HepG2 (cell line): ENCODE measurements around the gene SYNE2. TPM values are rescaled to one million over a fixed set of nuclear protein-coding genes. Genes with fewer than 3 reads are reported as not detected.

Experiments
- ATAC-seq: fragments of 200-7000 bp; cut with Tn5 transposase; 3 replicates; pipeline ENCODE4 v1.9.1; 2020; ENCODE audit warnings: mild to moderate bottlenecking, moderate library complexity
- BruUV-seq: library from RNA; stranded (reverse); fragments of 400-500 nt; replicated peaks from 2 replicates; lab custom pipeline; 2021; lab: Mats Ljungman, UMichigan
- CTCF ChIA-PET: fragments of 300-600 bp; formaldehyde crosslinking; extraction: SDS; loops from one replicate; lab custom pipeline; 2021; ENCODE audit warnings: low total read pairs, inconsistent platforms, low intra/inter-chr PET ratio; lab: Yijun Ruan, JAX
- POLR2A ChIA-PET: fragments of 350-600 bp; sonication (Branson Sonifier 250); formaldehyde crosslinking; loops from one replicate; lab custom pipeline; 2020; ENCODE audit warnings: antibody characterized with exemption, inconsistent platforms; lab: Yijun Ruan, JAX
- DNase-seq: peaks from one replicate; pipeline ENCODE4 v3.0.0-alpha.2; 2015; ENCODE audit warnings: low spot score
- FAIRE-seq: peaks from 3 replicates; lab custom pipeline; 2011; peaks lifted over from hg19 to GRCh38; lab: Jason Lieb, UNC
- H2AFZ ChIP-seq: one replicate; pipeline ENCODE4 v1.6.1; 2011; ENCODE audit warnings: low read length, inconsistent platforms
- H3K27ac ChIP-seq: fragments of 300-600 bp; 3 replicates; pipeline ENCODE4 v1.8.0; 2011; ENCODE audit warnings: mixed run types, mild to moderate bottlenecking, mixed read lengths, low read length, inconsistent platforms; ENCODE audit not compliant: insufficient read depth; ENCODE audit errors: extremely low read length
- H3K27me3 ChIP-seq, 2 experiments: fragments of 200-600 bp in 1 of 2; 2 replicates in 1 of 2; 3 replicates in 1 of 2; pipeline versions ENCODE4 v1.6.0 to v1.8.0; 2011; ENCODE audit warnings: low read length in 2 of 2, mild to moderate bottlenecking in 2 of 2, moderate library complexity in 2 of 2, inconsistent platforms in 1 of 2; ENCODE audit not compliant: insufficient read depth in 2 of 2, control insufficient read depth in 1 of 2
- H3K36me3 ChIP-seq, 2 experiments: fragments of 200-600 bp in 1 of 2; replicated peaks in 1 of 2; 2 replicates in 1 of 2; 3 replicates in 1 of 2; pipeline versions ENCODE4 v1.5.1 to v1.8.0; 2011; ENCODE audit warnings: low read length in 2 of 2, inconsistent platforms in 1 of 2; ENCODE audit not compliant: insufficient read depth in 2 of 2, control insufficient read depth in 1 of 2
- H3K4me1 ChIP-seq: 2 replicates; pipeline ENCODE4 v1.5.1; 2012; ENCODE audit warnings: low read length, inconsistent platforms; ENCODE audit not compliant: insufficient read depth
- H3K4me2 ChIP-seq: 2 replicates; pipeline ENCODE4 v1.6.0; 2011; ENCODE audit warnings: low read depth, low read length, inconsistent platforms
- H3K4me3 ChIP-seq, 3 experiments: fragments of 200-600 bp in 1 of 3; sonication (generic), shearing (Covaris generic) in 1 of 3; replicated peaks in 1 of 3; 2 replicates each; pipeline ENCODE4 v1.5.1; 2011 to 2016; ENCODE audit warnings: low read length in 3 of 3, inconsistent platforms in 2 of 3, low read depth in 2 of 3, mild to moderate bottlenecking in 2 of 3, control low read depth in 1 of 3, mixed read lengths in 1 of 3; ENCODE audit not compliant: insufficient read depth in 1 of 3
- H3K79me2 ChIP-seq: one replicate; pipeline ENCODE4 v1.6.1; 2011; ENCODE audit warnings: low read length, inconsistent platforms; ENCODE audit not compliant: insufficient read depth
- H3K9ac ChIP-seq: 2 replicates; pipeline ENCODE4 v1.6.0; 2011; ENCODE audit warnings: mild to moderate bottlenecking, low read depth, low read length, inconsistent platforms; ENCODE audit not compliant: insufficient read depth
- H3K9me3 ChIP-seq: 2 replicates; pipeline ENCODE4 v1.5.1; 2012; ENCODE audit warnings: mild to moderate bottlenecking, low read length
- H4K20me1 ChIP-seq: 2 replicates; pipeline ENCODE4 v1.6.0; 2011; ENCODE audit warnings: inconsistent platforms, mild to moderate bottlenecking, low read length, moderate library complexity; ENCODE audit not compliant: insufficient read depth
- ELF1 ChIP-seq: sonication (generic); formaldehyde crosslinking; IDR thresholded peaks from 2 replicates; pipeline ENCODE4 v1.4.0; 2020; ENCODE audit warnings: missing genetic modification reagents
- GLI4 ChIP-seq: sonication (generic); formaldehyde crosslinking; IDR thresholded peaks from 2 replicates; pipeline ENCODE4 v1.5.1; 2020; ENCODE audit warnings: missing genetic modification reagents, mild to moderate bottlenecking, moderate library complexity, borderline replicate concordance
- ISX ChIP-seq: sonication (generic); formaldehyde crosslinking; conservative IDR thresholded peaks from 2 replicates; pipeline ENCODE4 v1.5.0; 2020; ENCODE audit warnings: missing genetic modification reagents
- KLF11 ChIP-seq: IDR thresholded peaks from 2 replicates; pipeline ENCODE4 v1.6.1; 2016; ENCODE audit warnings: missing compliant biosample characterization
- NR3C1 ChIP-seq: sonication (generic); formaldehyde crosslinking; IDR thresholded peaks from 2 replicates; pipeline ENCODE4 v1.4.0; 2020; ENCODE audit warnings: missing genetic modification reagents
- PAX8 ChIP-seq: sonication (generic); formaldehyde crosslinking; IDR thresholded peaks from 2 replicates; pipeline ENCODE4 v1.8.0; 2022; ENCODE audit warnings: mild to moderate bottlenecking, missing genetic modification reagents, borderline replicate concordance
- RELA ChIP-seq: sonication (generic); formaldehyde crosslinking; IDR thresholded peaks from 2 replicates; pipeline ENCODE4 v1.4.0; 2020; ENCODE audit warnings: missing genetic modification reagents
- ZBED4 ChIP-seq: sonication (generic); formaldehyde crosslinking; IDR thresholded peaks from 2 replicates; pipeline ENCODE4 v1.4.0; 2020; ENCODE audit warnings: missing genetic modification reagents, borderline replicate concordance
- ZNF12 ChIP-seq: sonication (generic); formaldehyde crosslinking; IDR thresholded peaks from 2 replicates; pipeline ENCODE4 v1.5.0; 2020; ENCODE audit warnings: missing genetic modification reagents
- ZNF335 ChIP-seq: sonication (generic); formaldehyde crosslinking; IDR thresholded peaks from 2 replicates; pipeline ENCODE4 v1.4.0; 2020; ENCODE audit warnings: missing genetic modification reagents
- ZNF766 ChIP-seq: sonication (generic); formaldehyde crosslinking; IDR thresholded peaks from 2 replicates; pipeline ENCODE4 v1.5.0; 2020; ENCODE audit warnings: missing genetic modification reagents, borderline replicate concordance
- ZNF768 ChIP-seq: sonication (generic); formaldehyde crosslinking; IDR thresholded peaks from 2 replicates; pipeline ENCODE4 v1.4.0; 2020; ENCODE audit warnings: missing genetic modification reagents
- WGBS: methylation state at CpG from one replicate; pipeline ENCODE4 v1.1.6; 2017; ENCODE audit warnings: low lambda C conversion rate; 5-methylcytosine and 5-hydroxymethylcytosine counted together
- in situ Hi-C: cut with HindIII; loops from 2 replicates; pipeline ENCODE4 v1.10.0; 2017; ENCODE audit warnings: low pct_unique_long_range_greater_than_20kb; ENCODE audit not compliant: extremely low pct_ligation_motif_present
- intact Hi-C: fragments of 100-400 bp; cut with micrococcal nuclease; formaldehyde crosslinking; loops from one replicate; pipeline ENCODE4 v1.10.0; 2022; ENCODE audit not compliant: unreplicated experiment
- polyA plus RNA-seq, 8 experiments: library from polyadenylated mRNA; depleted of rRNA in 3 of 8; stranded (reverse) in 7 of 8; unstranded in 1 of 8; fragments of >200 nt; fragmentation: Illumina TruSeq in 4 of 8; extraction: Trizol in 4 of 8; gene quantifications; 2 replicates each; pipeline versions ENCODE4 v1.2.1 to v1.2.3, GENCODE V29; 2011 to 2016; ENCODE audit warnings: low read depth in 4 of 8, missing spikeins in 1 of 8, mixed read lengths in 1 of 8; ENCODE audit not compliant: insufficient read depth in 1 of 8
- total RNA-seq, 5 experiments: library from RNA; depleted of rRNA; stranded (reverse); fragments of >200 nt; fragmentation: Illumina TruSeq; extraction: Trizol; gene quantifications; 2 replicates each; pipeline ENCODE4 v1.2.3, GENCODE V29; 2016; ENCODE audit warnings: low read depth in 1 of 5

Gene SYNE2
- total and polyA plus RNA-seq, 2 of the 13 experiments (the other 11 are each of a cell fraction or from before 2014, with no cell fraction given) = 6.2 to 13.3 TPM

- ATAC-seq = no peak
- no peak overlapping the region for H3K27ac ChIP-seq
These were observed 380.1 kb downstream of the SYNE2 start for GRCh38 chr14:64232944-64233343.

More at GRCh38 chr14:64232944-64233343, 380.1 kb downstream of the SYNE2 start:
- Histone ChIP-seq H4K20me1 (no peaks in the 10 kb centered on the region), H3K4me3 (no peak overlapping the region), H3K9me3 (no peaks in the 10 kb centered on the region), H3K36me3 (no peaks in the 10 kb centered on the region; a peak in 1 of 5 replicates), H3K9ac (no peak overlapping the region), H3K4me1 (no peaks in the 10 kb centered on the region), H3K79me2 (no peaks in the 10 kb centered on the region), H3K4me2 (no peak overlapping the region), H3K27me3 (no peaks in the 10 kb centered on the region; a peak in 1 of 5 replicates), H2AFZ (no peak overlapping the region)
- CTCF ChIA-PET = no interaction called here
- in situ Hi-C loops (no loop called here), intact Hi-C loops (no loop called here)
- WGBS = 88% methylated on average over 7 of the region's 9 CpGs
- no peak for DNase-seq
- POLR2A ChIA-PET = no interaction called here
- no TSS peak for BruUV-seq
- no peak for FAIRE-seq
- TF ChIP-seq KLF11 (no peak), ZNF12 (CRISPR knock-in tag) (no peak), PAX8 (no peak), ZNF766 (CRISPR knock-in tag) (no peak), ZNF768 (CRISPR knock-in tag) (no peak), ISX (CRISPR knock-in tag) (no peak), ELF1 (CRISPR knock-in tag) (no peak), RELA (no peak), ZNF335 (CRISPR knock-in tag) (no peak), NR3C1 (no peak), GLI4 (no peak), ZBED4 (CRISPR knock-in tag) (no peak)
